Esophagus mucosa (tissue), 1 donor: ENCODE results near the gene RGS16. TPM values are rescaled to one million over a fixed set of nuclear protein-coding genes. Genes with fewer than 3 reads are reported as not detected.

Experiments used
- ATAC-seq: fragments of 200-7000 bp; cut with Tn5 transposase; one replicate; pipeline ENCODE4 v1.9.1; 2020
- total RNA-seq: library from RNA; stranded (reverse); gene quantifications from one replicate; pipeline ENCODE4 v1.2.4, GENCODE V29; 2023
- donor health status: DM: yes; HTN: yes; CAD: no.

Gene RGS16
- total RNA-seq, 1 donor from 2014 or later: 1.3 TPM

DNA sequence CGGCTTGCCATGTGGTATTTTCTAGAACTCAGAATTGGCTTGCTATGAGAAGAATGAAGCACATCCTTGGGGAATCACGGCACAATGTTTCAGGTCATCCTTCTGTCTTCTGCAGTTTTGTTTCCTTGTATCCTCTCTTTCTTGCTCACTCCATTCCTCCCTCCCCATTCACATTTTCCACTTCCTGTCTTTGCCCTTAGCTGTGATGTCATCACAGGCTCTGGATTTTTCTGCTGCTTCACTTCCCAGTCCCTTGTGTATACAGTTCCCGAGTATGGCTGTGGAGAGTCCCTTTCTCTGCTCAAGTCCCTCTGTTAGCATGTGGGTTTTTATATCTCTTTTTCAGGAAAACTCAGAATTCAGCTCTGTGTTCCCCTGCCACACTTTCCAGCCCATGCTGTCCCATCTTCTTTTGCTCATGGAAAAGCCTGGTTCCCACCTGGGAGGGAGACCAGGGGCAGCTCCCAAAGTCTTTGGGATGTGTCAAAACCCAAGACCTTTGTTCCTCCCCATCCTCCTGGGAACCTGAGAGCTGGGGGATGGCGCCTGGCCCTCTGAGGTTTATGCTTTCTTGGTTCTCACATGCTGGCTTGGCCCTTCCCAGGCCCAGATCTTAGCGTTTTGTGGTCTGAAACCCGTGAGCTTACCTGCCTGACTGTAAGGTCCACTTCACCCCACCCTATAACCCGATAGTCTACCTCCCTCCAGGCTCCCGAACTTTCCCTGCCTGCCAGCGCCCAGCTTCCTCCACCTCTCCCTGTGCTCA, 4.8 kb upstream of the RGS16 start:
- no peak for ATAC-seq

GRCh38 chr1:182608236-182608635, 4.0 kb upstream of the RGS16 start:
- no peak for ATAC-seq

DNA sequence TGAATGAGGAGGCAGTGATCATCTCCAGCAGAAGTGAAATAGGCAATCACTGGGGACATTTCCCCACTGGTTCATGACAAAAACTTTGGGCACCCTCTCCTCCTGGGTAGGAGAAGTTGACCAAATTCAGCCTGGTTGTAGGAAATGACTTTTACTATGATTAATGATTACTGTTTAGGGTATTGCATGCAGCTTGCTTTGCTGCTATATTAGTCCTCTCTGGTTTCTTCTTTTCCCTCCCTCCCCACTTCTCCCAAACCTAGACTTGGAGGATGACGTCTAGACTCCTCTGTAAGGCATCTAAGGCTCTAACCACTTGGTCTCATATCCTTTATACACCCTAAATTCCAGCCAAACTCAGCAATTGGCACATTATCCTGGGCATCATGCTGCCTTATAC, 3.4 kb upstream of the RGS16 start:
- ATAC-seq: no peak

DNA sequence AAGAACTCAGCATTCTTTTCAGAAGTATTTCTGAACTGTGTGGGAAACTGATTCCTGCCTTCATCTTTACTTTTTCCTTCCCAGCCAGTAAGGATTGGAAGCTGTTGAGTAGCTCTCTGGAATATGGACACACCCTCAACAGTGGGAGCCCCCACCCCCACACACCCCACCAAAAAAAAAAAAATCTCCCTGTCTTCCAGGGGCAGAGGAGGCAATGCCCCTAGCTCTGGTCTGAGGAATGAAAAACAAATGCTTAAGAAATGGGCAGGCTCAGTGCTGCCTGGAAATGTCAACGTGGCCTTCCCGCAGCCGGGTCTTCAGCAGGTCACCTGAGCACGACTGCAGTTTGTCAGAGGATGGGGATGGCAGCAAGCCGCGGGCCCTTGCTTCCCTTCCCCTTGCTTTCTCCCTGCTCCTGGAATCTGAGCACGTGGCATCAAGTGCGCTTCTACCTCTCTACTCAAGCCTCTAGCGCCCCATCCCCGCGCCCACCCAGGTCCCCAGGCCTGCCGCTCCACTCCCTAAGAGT, 479 bp downstream of the RGS16 start:
- no peak for ATAC-seq

DNA sequence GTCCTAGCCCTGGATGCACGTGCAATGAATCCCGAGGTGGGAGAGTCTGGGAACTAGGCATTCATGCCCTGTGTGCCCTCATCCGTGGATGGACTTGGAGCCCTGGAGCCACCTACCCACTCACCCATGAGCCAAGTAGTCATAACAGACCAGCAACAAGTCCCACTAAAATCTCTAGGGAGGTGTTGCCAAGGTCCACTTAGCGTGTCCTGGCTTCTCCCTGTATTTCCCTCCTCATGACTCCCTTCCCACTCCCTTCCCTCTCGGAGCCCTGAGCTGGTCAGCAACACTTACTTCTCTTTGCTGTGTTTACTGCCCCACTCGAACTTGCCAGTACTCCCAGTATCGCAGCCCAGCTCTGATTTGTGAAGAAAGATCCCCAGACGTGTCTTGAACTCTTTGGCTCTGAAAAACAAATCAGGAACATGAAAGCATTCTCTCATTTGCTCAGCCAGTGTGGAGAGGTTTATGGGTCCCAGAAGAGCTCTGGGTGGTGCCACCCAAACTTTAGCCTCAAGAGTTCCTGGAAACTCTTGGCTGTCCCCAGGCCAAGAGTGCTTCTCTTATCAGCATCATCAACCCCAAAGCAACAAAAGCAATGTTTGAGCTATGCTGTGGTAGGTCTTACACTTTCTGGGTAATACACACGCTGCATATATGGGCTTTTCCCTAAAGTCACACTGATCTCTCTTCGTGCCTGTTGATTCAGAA, 1.1 kb downstream of the RGS16 start:
- ATAC-seq: no peak

DNA sequence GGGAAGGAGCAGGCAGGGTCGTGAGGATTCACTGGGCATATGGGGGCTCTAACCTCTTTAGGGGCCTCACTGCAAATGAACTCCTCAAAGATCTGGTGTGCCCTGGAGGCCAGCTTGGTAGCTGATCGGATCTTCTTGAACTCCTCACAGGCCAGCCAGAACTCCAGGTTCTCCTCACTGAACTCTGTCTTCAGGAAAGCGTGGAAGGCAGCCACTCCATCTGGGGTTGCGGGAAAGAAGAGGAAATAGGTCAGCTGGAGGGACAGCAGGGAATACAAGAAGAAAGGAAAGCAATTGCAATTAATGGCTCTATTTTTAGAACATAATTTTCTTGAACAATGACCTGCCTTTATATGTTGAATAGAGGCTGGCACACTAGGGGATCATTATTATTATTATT, 2.3 kb downstream of the RGS16 start:
- ATAC-seq: no peak

GRCh38 chr1:182601416-182601786, 2.8 kb downstream of the RGS16 start:
- ATAC-seq: peak; percentile 25

DNA sequence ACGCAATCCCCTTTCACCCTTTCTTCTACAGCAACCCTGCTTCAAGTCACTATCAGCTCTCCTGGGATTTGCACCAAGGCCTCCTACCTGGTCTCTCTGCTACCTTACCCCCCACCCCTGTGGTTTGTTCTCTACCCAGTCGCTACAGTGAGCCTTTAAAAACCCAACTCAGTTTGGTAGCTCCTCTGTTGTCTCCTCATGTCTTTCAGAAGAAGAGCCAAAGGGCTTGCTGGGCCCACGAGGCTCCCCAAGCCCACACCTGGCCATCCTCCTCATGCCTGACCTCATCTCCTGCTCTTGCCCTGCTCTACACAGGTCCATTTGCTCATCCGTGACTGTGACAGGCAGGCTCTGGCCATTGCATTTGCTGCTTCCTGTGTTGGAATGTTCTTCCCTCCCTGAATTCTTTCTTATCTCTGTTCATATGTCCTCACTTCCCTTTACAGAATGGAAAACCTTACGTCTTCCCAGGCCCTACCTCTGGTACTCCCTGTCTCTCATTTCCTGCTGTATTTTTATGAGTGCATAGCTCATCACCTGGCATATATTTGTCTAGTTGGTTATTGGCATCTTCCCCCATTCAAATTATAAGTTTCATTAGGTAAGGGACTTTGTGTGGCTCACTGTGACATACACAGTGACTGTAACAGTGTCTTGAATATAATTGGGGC, 3.3 kb downstream of the RGS16 start:
- no peak for ATAC-seq

DNA sequence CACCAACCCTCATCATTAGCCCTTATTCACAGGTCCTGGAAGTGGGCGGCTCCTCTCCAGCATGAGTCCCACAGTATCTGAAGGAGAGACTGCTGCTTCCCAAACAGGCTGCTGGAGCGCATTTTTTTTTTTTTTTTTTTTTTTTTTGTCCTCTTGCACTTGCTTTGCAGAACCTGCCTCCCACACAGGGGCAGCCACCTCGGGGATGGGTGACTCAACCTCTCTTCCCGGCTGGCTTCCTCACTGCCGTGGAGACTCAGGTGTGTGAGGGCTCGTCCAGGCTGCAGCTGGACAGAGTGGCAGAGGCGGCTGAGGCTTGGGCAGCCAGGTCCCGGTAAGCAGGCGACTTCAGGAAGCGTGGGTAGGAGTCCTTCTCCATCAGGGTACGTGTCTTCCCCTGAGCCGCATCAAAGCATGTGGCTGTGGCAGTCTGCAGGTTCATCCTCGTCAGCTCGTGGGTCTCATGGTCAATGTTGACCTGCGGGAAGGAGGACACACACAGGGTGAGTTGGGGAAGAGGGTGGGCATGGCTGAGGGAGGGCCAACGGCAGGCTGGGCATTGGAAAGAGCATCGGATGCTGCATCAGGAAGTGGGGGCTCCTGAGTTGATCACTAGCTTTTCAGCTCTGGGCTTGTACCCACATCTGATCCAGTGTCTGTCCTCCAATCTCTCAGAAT, 4.0 kb downstream of the RGS16 start:
- no peak for ATAC-seq

DNA sequence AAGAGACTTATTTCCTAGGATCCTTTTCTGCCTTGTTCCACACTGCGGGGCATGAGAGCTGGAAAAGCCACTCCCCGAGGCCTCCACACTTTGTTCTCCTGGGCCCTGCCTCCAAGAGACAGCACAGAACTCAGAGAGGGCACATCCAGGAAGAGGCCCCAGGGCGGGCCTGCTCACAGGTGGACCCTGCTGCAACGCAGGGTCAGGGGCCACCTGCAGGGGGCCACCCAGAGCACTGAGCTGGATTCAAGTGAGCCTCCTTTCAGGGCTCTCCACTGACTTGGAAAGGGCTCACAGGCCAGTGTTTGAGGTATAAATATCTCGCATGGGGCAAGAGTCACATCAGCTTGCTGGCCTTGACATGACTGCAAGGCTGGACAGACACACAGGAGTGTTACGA, 4.8 kb downstream of the RGS16 start:
- ATAC-seq: no peak

DNA sequence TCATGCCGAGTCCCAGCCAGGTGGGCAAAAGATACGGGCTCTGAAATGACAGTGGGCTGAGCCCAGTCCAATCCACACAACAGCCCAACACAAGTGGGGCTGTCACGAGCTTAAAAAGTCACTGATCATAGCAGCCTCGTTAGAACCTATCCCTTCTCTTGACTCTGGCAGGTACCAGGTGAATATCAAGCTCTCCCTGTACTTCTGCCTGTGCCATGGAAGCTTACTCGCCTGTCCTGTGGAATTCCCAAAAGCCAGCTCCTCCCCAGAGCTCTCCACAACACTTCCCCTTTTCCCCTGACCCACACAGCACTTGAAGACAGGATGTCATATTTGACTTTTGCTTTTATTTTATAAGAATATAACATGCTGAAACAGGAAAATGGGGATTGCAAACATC, 5.9 kb downstream of the RGS16 start:
- ATAC-seq: no peak

GRCh38 chr1:182596934-182597333, 7.3 kb downstream of the RGS16 start:
- no peak for ATAC-seq

DNA sequence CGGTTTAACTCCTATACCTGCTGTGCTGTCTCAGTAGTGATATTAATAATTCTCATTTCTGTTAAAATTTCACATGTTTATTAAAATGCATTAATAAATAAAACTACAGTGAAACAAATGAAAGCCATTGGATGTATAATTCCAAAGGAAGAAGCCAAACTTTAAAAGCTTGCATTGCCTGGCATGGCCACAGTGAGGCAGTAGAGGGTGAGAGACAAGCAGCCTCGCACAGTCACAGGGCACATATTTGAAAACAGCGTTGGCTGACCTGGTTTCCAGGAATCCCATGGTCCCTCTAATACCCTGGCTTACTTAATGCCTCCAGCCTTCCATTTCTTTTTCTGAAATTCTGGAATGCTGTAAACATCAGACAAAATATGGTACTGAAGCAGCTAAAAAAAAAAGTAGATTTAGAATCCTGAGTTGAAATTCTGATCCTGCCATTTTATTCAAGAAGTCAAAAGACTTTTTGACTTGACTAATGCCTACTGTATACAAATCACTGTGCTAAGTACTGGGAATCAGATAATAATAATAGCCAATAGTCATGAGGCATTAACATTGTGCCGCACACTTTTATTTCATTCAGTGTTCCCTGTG, 8.4 kb downstream of the RGS16 start:
- ATAC-seq: peak; percentile 80

DNA sequence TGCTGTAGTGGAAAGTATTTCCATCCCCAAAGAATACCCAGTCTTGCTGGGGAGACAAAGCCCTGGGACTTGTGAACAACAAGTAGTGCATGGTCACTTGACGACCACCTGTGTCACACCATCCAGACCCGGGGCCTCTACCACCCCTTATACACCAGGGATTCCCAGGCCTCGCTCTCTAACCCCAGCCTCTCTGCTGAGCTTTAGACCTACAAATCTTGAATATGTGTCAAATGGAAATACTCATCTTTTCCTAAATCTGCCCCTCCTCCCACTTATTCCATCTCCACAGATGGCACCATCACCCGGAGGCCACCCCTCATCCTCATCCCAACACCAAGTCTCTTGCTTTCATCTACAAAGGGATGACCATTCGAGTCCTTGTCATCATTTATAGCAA, 14.3 kb downstream of the RGS16 start:
- no peak for ATAC-seq

DNA sequence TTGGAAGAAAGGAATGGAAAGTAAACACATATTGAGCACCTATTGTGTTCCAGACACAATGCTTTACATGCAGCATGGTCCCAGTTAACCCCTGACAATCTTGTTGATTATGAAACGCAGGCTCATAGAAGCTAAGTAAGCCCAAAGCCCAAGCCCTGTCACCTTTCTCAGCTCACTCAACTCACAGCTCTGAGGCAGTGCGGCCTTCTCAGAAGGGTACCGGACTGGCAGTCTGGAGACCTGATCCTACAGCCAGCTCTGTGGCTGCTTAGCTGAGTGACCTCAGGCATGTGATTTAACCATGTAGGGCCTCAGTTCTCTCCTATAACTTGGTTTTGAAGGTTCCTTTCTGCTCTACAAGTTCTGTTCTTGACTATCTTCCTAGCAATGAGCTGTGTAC, 14.7 kb downstream of the RGS16 start:
- ATAC-seq: no peak

GRCh38 chr1:182588500-182589396, 15.4 kb downstream of the RGS16 start, which contains the start of gene RNASEL:
RNASEL (minus strand) TSS chr1:182589256; CDS start chr1:182586806, 2,450 bp downstream.
- peak; percentile 94 for ATAC-seq

DNA sequence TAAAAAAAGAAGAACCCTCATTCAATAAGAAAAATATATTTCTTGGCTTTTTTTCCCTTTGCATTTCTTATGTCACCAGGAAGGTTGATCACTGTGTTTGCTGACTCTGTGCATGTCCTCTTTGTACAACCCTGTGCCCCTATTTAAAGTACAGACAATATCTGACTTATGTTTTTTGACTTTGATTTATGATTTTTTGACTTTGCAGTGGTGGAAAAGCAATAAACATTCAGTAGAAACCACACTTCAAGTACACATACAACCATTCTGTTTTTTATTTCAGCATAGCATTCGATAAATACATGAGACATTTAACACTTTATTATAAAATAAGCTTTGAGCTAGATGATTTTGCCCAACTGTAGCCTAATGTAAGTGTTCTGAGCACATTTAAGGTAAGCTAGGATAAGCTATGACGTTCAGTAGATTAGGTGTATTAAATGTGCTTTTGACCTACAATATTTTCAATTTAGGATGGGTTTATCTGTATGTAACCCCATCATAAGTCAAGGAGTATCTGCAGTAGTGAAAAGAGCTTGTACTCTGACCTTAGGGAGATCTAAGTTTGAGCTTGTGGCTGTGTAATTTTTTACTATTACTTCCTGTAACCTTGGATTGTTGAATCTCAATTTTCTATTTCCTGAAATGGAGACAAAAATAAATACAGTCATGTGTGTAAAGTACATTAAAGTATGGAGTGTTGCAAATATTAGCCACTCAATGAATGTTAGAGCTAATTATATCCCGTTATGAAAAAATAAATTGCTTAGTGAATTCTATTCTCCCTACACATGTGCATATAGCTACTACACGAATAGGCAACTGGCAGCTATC, 16.3 kb downstream of the RGS16 start:
- ATAC-seq: no peak

DNA sequence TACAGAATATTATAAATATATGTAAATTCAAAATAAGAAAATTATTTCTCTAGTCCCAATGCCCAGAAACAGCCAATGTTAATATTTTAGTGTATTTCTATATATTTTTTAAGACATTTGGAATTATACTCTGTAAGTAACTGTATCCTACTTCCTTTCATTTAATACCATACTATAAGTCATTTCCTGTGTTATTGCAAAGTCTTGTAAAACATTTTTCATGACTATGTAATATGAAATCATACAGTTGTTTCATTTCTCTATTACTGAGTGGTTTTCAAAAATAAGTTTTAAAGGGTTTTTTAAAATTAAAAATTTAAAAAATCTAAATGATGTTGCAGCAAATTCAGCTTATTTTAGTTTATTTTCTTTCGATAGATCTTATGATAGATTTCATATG, 17.1 kb downstream of the RGS16 start:
- ATAC-seq: no peak

DNA sequence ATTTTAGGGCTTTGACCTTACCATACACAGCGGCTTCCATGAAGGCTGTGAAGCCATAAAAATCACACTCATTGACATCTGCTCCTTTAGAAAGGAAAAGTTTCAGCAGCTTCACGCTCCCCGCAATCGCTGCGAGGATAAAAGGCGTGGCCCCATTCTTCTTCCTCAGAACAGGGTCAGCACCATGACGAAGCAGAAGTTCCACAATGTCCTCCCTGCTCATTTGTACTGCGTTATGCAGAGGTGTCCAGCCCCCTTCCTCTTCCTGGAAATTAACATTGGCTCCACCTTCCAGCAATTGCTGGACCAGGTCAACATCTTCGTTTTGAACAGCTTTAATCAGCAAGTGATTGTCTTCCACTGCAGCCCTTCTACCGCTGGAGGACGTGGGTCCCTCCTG, 17.8 kb downstream of the RGS16 start:
- no peak for ATAC-seq

DNA sequence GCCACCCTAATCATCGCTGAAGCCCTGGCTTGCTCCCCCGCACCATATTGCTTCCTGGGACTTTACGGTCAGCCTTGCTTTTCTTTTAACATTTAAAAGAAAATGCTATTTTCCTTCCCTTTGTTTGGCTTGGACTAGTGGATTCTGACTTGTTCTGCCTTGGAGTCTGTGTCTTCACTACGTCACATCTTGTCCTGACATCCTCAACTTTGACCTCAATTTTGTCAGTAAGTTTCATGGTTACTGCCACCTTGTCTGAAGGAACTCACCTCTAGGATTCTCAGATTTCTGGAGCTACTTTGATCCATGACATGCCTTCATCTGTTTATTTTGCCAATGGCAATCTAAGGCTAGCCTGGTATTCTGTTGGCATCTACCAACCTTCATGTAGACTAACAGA, 19.4 kb downstream of the RGS16 start:
- no peak for ATAC-seq
